Measurements from ENCODE around the gene TRIM44.
A peak's percentile ranks its signal among the peaks of the same experiment; 100 is the strongest.

TRIM44 gene

DNA sequence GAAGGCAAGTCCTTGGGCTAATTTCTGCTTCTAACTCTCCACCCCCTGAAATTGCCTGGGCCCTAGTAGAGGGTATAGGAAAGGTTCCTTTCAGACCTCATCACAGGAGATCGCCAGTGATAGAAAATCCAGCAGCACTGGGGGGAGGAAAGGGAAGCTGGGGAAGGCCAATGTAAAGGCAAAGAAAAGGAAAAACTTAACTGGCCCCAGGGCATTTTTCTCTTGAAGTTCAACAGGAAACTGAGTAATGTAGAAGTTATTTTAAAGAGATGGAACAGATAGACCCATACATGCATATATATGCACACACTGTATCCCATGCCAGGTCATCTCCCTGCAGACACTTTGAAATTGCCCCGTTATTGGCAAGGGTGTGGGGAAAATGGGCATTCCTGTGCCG lies 134.0 kb downstream of the TRIM44 start:
- DNase-seq = no peak

DNA sequence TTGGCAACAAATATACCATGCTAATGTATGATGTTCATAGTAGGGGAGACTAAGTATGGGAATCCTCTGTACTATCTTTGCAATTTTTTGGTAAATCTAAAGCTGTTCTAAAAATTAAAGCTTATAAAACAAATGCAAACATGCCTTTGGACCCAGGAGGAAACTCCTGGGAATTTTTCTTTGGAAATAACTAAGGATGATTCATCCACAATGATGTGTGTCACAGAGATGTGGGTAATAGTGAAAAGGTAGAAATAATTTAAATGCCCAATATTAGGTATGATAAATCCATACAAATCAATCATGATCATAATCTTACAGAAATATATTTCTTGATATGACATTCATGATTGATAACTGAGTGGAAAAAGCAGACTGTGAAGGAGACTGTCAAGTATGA lies 135.8 kb downstream of the TRIM44 start:
- no peak for DNase-seq

DNA sequence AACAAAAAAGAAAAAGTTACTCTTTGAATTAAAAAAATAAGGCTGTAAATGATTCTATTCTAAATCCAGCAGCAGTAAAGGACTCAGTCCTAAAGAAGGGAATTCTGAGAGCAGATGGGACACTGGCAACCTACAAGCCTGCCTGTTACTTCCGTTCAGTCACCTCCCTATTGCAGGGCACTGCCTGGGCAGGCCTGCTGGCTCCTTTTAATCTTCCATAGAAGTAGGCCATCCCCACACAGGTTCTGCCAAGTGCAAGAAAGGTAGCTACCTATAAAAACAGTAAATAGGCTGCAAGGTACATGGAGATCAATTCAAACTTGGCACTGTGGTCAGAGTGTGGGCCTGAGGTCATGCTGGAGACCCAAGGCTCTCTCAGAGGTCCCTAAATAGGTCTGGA lies 136.4 kb downstream of the TRIM44 start:
- DNase-seq = no peak

DNA sequence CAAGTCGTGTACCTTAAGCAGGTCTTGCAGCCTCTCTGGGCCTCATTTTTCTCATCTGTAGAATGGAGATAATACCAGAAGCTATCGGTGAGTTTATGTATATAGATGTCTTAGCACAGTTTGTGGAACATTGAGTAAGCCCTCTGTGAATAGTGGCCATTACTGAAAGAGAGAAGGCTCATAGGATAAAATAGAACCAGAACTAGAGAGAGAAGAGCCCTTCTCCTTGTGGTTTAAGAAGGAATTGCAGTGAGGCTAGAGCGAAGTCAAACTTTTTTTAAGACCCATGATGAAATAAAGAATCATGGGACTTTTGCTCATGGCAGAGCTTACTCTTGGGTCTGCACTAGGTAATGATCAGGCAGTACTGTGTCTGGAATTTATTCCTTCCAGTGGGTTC lies 137.1 kb downstream of the TRIM44 start:
- DNase-seq = no peak

DNA sequence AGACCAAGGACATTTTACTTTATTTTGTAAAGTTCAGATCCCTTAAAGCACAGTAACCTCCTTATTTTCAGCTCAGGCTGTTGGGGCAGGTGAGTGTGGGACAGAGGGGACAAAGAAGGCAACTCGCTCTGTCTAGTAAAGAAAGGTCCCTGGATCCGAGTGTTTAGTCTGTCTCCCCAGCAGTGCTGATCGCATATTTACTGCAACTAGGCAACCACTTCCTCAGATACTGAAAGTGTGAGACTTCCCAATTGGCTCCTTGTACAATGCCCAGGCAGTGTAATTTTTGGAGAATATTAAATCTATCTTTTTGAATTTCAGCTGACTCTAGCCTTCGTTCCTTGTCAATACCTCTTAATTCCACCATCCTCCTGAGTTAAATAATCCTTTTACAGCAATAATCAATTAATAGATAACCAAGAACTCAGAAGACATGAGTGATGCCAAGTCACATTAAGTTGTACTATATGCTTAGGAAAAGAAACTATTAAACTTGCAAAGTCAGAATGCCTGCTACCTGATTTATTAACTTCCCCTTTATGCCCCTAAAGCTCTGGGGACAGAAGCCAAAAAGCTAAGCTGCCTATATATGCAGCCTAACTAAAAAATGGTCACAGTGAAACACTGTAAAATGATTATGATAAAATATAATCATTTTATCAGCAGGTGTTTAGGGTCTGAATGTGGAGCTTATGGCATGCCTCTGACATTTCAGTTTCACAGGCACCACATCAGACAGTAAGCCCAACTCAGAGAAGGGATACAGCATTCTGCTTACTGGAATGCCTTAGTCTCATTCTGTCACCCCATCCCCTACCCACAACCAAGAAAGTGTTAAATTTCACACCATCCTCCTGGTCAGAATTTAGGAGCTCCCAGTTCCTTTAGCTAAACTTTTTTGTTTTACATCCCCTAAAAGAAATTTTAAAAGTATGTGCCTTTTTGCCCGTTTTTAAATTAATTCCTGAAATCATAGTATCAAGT lies 138.7 kb downstream of the TRIM44 start:
- DNase-seq = no peak

DNA sequence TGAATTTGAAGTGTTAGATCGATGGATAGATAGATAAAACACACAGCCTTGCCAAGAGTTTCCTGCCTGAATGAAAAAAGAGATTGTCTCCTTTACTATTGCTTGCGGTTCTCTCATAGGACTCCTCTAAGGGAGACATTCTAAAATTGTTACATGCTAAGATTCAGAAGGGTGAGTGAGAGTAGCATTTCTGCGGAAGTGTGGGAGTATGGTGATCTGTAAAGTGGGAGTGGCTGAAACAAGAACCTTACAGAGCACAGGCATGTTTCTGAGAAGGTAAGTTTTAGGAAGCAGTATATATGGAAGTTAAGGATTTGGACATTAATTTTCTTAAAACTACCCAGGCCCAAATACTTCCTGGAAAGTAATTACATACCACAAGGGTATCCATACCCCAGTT lies 139.6 kb downstream of the TRIM44 start:
- DNase-seq = no peak

DNA sequence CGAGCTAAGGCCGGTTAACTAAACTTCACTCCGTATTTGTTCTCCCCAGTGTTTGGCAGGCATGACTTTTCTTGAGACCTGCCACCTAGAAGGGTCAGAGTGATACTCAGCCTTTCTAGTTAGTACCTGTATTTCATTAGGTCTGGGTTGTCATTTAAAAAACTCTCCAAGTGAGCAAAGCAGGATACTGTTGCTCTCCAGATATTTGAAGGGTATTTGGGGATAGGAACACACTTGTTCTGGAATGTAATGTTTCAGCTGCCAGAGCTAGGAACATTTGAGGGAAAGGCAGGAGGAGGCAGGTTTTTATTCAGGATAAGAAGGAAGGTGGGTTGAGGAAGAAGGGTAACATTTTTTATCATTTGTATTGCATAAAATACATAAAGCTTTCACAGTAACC lies 140.1 kb downstream of the TRIM44 start:
- DNase-seq = no peak

DNA sequence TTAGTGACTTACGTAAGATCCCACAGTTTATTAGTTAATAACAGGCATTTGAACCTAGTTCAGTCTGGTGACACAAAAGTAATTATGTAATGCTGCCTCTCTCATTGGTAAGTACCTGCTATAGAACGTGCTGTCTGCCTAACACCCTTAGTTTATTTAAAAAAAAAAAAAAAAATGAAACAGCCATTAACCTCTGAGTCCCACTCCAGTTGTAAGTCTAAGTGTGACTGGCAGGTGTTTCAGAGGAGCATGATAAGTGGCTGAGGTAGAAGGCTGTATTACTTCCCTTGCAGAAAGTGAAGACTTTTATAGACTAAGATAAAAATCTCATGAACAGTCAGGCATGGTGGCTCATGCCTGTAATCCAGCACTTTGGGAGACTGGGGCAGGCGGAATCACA lies 140.5 kb downstream of the TRIM44 start:
- DNase-seq = no peak

DNA sequence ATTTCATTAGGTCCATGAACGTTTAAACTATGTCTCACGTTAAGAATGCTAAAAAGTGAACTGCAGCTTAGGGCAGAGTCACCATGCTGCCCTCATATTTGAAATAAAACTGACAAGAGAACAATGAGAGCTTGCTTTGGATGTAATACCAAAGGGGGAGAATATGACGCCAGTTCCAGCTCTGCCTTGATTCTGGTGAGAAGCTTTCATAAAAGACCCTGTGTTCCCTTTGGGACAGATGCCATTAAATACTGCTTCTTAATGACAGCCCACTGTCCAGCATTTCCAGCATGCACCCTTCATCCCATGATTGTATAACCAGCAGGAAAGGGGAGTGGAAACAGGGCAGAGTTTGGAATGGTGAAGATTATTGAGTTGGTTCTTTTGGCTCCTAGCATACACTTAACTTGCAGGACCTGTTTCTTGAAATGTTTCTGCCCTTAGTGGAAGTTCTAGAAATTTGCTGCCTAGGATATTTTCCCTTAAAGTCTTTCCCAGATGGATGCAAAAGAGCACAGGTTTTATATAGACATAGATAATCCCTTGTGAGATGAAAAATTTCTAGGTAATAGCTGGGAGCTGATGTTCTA lies 142.0 kb downstream of the TRIM44 start:
- DNase-seq = no peak

DNA sequence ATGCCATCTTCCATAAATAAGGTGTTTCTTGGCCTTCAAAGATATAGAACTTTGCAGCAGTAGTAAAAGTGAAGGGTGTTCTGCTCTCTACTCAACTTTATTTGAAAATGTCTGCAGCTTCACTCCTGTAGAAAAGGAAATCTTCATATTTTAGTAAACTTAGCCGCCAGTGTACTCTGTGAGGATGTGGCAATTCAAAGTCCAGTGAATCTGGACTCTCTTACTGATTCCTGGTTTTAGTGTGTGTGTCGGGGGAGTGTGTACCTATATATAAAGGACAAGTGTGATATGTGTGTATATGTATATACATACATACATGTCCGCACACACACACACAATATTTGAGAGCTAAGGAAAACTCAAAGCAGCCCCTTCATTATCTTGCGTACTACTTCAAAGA lies 147.0 kb downstream of the TRIM44 start:
- DNase-seq = no peak

DNA sequence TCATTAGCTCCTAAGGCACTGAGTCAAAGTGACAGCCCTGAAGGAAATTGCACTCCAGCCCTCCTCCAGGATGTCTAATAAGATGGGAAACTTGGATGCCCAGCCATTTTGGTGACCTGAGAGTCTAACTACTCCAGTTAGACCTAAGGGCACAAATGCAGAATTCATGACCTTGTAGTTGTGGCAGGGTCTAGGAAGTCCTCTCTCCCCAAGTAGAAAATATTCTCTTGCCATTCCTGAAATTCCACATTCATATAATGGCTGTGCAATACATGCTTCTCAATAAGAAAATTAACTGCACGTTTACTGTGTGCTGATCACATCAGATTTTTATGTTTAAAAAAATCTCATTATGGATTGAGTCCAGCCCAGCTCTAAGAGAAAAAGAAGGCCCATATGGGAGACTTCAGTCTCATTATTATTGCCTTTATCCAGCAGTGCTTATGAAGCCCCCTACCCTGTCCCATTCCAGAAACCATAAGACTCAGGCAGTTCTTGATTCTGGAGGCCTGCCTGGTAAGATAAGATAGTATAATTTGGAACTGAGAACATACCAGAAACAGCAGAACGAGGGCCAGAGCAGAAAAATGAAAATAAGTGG lies 147.6 kb downstream of the TRIM44 start:
- DNase-seq = no peak

DNA sequence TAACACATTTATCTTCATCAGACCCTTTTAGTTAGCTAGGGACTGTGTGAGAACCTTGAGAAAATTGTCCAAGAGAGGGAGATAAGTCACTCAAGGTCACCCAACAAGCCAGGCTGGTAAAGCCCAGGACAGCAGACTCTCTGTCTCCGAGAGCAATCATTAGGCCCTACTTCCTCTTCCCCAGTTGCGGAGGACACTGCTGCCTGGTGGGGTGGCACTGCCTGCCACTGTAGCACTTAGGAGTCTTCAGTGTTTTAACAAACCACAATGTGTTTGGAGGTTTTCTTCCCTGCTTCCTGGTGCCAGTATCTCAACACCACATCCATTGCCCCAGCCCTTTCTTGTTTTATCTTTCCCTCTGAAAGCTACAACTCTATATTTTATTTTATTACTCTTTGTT lies 149.2 kb downstream of the TRIM44 start:
- no peak for DNase-seq

DNA sequence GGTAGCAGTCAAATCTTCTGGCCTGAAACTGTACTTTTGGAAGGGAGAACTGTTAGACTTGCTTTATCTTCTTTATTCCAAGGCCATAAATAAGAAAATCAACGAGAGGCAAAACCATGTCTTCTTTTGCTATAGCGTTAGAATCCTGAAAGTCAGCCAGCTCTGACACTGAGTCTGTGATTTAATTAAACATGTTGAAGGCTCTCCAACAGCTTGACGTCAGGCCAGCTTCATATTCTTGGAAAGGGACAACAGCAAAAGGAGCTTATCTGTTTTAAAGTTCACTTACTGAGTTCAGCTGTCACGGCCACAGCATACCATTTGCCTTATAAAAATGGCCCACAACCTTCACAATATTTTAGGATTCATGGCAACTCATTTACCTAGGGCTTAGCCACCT lies 150.3 kb downstream of the TRIM44 start:
- peak; percentile 30 for DNase-seq

DNA sequence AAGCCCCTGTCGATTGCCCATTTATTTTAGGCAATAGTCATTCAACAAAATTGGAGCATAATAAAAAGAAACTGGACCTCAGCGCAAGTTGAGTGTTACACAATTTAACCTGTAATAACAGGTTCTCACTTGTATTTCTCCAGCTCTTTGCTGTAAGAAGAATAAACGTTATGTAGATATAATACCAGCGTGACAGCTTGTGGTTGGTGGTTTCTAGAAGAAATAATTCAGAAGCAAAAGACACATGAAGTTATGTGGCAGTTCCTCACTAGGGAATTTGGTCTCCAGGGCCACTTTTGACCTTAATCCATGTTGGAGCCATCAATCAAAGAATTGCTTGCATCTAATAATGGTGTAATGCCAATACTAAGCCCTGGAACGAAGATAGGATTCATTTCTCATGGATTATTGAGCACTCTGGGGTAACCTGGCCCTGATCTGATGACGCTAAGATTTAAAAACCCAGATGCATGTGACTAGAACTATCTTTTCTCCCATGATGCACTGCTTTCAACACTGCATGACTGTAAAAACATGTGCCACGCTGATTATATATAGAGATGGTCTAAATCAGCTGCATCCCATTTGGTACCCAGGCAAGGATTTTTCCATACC lies 151.6 kb downstream of the TRIM44 start:
- DNase-seq = no peak

DNA sequence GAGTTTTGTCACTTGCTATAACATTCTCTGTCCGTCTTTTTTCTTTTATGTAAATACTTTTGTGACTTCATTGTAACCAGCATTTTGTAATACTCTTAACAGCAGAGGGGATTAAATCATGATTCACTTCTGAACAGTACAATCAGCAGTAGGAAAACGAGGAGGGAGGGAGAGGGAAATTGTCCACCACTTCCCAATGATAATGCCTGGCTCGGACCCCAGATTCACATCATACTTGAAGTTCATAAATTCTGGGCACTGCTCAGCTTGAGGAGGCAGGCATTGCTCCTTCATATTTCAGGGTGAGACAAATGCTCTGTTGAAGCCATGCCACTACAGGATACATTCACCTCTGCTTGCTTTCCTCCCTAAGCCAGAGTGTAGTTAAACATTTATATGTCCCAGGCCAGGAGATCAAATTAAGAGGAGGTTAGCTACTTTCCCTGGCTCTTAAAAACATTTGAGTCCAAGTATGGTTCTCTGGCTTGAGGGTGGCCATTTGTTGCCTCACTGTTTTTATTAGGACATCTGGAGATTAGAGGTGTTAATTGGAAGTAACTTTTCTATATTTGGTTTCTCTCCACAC lies 152.2 kb downstream of the TRIM44 start:
- peak; percentile 20 for DNase-seq

DNA sequence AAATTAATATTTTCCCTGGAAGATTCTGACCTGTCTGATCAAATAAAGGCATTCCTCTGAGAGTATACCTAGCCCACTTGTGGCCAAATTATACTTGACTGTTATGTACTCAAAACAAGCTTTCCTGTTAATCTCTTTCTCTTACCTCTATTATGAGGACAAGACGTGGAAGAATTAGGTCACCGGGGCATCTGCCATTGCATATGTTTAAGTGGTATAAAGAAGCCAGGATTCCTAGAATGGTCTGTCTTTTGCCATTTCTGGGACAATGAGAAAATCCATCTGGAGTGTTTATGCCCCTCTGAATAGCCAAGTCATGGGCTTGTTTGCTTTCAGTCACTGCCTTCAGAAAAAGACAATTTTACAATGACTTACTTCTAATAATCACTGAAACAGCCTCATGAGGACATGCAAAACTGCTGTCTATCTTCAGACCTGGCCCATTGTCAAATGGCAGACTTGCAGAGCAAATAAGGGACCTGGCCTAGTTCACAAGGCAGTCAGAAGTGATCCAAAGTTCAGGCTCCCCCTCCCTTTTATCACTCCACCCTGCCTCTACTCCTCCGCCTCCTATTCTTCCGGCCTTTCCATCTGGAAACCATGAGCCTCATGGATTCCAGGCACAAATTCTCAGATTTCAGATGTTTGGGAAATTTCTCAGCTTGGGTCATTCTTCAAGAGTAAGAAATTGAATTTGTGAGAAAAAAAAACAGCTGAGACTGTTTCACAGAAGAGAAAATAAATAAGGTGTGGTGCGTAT lies 153.2 kb downstream of the TRIM44 start:
- peak; percentile 76 for DNase-seq

DNA sequence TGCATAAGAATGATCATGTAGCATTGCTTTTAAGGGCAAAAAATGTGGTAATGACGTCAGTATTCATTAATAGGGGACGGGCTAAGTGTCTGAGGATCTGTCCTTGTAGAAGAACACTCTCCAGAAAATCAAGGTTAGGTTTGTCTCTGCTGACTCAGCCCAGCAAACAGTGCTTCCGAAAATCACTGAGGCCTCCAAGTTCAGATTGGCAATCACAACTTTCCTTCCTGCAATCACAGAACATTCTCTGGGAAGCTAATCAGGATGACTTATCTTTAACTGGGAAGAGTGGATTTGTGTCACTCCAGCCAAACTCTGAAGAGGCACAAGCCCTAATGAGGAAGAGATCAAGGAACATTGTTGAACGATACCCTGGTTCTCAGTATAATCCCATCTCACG lies 158.0 kb downstream of the TRIM44 start:
- no peak for DNase-seq

DNA sequence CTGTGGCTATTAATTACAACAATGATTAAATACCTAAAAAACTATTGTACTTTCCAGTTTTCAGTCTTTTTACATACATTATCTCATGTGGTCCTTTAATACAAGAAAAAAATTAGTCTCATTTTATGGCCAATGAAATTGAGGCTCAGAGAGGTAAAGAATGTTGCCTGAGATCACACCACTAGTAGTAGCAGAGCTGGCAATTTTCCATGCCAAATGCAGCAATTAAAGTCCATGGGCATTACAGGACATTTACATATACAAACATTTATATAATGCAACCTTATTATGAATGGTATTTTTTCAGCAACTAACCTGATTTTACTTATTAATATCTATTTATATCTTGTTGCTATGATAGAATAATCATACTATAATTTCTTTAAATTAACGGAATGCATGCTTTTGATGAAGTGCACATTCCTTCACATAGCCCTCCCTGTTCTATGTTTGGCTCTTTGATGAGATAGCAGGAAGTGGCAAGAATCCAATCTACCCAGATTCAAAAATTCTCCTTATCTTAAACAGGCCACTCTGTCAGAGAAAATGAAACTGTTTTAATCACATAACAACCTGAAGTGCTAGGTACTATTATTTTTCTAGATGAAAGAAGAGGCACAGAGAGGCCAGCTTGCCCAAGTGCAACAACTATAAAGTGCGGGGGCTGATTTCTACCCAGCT lies 160.4 kb downstream of the TRIM44 start:
- DNase-seq = no peak

DNA sequence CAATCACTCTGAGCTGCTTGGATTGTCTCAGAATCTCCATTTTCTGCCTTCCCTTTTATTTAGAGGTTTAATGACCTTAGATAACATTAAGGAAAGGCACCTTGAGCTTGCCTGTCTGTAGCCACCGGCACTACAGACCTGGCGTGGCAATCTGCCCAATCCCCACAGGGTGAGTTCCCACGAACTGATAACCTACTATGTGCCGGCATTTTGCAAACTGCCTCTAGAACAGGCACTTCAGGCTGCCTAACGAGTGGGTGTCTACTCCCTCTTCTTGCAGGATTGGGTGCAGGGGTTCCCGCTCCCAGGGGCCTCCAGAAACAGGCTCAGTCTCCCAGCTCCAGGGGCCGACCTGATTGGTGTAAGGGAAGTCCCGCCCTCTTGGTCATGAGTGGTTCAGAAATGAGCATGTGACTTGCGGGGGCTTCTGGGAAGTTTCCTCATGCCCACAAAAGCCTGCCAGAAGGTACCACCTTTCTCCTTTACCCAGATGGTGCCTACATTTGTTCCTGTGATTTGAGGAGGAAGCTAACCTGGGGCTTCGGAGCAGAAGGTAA lies 161.2 kb downstream of the TRIM44 start:
- DNase-seq = no peak

DNA sequence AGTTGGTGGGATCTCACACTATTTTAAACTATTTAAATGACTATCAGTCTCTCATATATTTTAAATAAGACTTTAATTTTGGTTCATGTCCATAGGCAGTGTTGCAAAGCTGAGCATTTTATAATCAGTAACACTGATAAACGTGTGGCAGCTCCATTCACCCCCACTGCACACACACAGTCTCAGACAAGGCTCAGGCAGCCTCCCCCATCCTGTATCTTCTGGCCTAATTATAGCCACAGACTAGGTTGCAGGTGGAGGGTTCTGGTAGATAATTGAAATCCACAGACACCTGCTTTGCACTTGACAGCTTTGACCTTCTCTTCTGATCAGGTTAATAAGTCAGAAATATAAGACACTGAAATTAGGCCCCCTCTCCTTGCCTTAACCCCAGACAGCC lies 162.8 kb downstream of the TRIM44 start:
- DNase-seq = no peak

DNA sequence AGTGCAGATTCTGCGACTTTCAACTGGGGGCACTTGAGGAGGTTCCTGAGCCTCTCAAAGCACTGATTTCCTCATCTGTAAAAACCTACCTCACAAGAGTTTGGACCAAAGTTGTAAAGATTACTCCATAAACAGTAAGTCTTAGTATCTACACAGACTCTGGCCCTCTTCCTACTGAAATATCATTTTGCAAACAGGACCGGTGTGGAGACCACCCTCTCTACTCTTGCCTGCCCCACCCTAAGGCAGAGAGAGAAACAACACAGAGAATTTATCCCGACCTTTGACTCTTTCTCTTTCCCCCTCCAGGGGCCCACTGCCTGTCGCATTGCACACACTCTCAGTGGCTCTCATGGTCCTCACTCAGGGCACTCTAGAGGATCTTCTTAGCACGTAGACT lies 163.4 kb downstream of the TRIM44 start:
- DNase-seq = no peak

DNA sequence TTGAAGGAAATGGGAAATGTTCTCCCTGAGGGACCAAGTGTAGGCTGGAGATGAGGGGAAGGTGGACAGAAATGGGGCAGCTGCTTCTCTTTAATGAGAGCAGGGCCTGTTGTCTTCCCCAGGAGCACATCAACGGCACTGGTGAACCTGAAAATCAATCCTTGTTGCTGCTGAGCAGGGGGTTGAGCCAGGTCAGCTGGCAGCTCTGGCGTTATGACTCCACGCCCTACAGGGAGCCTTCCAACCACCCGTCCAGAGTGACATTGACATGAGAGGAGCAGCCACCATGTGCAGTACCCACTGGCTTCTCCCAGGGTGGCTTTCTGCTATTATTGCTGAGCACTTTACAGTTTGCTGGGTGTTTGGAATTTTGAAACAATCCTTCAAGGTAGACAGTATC lies 164.4 kb downstream of the TRIM44 start:
- DNase-seq = no peak
